H9 (cell line): ENCODE data around the gene POU2F1. TPM values are rescaled to one million over a fixed set of nuclear protein-coding genes. Genes with fewer than 3 reads are reported as not detected.
A peak's percentile ranks its signal among the peaks of the same experiment; 100 is the strongest.

Experiments used
- DNase-seq: peaks from one replicate; pipeline ENCODE4 v3.0.0-alpha.2; 2017
- H2AFZ ChIP-seq: one replicate; pipeline ENCODE4 v1.6.1; 2013; ENCODE audit warnings: mild to moderate bottlenecking, low read length, control low read depth, moderate library complexity
- H2AK5ac ChIP-seq: 2 replicates; pipeline ENCODE4 v1.6.1; 2013; ENCODE audit warnings: low read length, control low read depth, mixed read lengths; ENCODE audit not compliant: insufficient read length
- H2BK120ac ChIP-seq: one replicate; pipeline ENCODE4 v1.6.1; 2013; ENCODE audit warnings: low read depth, mild to moderate bottlenecking, low read length, control low read depth, inconsistent platforms; ENCODE audit not compliant: poor library complexity, severe bottlenecking
- H2BK12ac ChIP-seq: 2 replicates; pipeline ENCODE4 v1.6.1; 2013; ENCODE audit warnings: low read length, control low read depth, mixed read lengths, low read depth; ENCODE audit not compliant: insufficient read length
- H2BK15ac ChIP-seq: 2 replicates; pipeline ENCODE4 v1.6.1; 2013; ENCODE audit warnings: low read depth, low read length, control low read depth
- H2BK20ac ChIP-seq: one replicate; pipeline ENCODE4 v1.6.1; 2013; ENCODE audit warnings: low read depth, mild to moderate bottlenecking, low read length, control low read depth, inconsistent platforms; ENCODE audit not compliant: poor library complexity, severe bottlenecking
- H2BK5ac ChIP-seq: 2 replicates; pipeline ENCODE4 v1.6.1; 2013; ENCODE audit warnings: low read length, control low read depth, mixed read lengths; ENCODE audit not compliant: insufficient read length
- H3K14ac ChIP-seq: 2 replicates; pipeline ENCODE4 v1.6.1; 2013; ENCODE audit warnings: low read length, control low read depth; ENCODE audit not compliant: insufficient read depth
- H3K18ac ChIP-seq: 2 replicates; pipeline ENCODE4 v1.6.1; 2013; ENCODE audit warnings: low read depth, mild to moderate bottlenecking, mixed read lengths, low read length, control low read depth; ENCODE audit not compliant: insufficient read length
- H3K23ac ChIP-seq: 2 replicates; pipeline ENCODE4 v1.6.1; 2013; ENCODE audit warnings: low read length, control low read depth, mixed read lengths, low read depth; ENCODE audit not compliant: insufficient read length
- H3K23me2 ChIP-seq: 2 replicates; pipeline ENCODE4 v1.6.1; 2013; ENCODE audit warnings: low read depth, mild to moderate bottlenecking, mixed read lengths, low read length, control low read depth; ENCODE audit not compliant: insufficient read length, poor library complexity, severe bottlenecking
- H3K27ac ChIP-seq: 2 replicates; pipeline ENCODE4 v1.5.1; 2013; ENCODE audit warnings: low read length, control low read depth, mixed read lengths, low read depth; ENCODE audit not compliant: insufficient read length
- H3K27me3 ChIP-seq: 2 replicates; pipeline ENCODE4 v1.6.1; 2013; ENCODE audit warnings: low read length, control low read depth, inconsistent platforms; ENCODE audit not compliant: insufficient read depth
- H3K4ac ChIP-seq: 2 replicates; pipeline ENCODE4 v1.6.1; 2013; ENCODE audit warnings: low read depth, mild to moderate bottlenecking, control low read depth, inconsistent platforms, low read length, moderate library complexity
- H3K4me1 ChIP-seq: 2 replicates; pipeline ENCODE4 v1.6.1; 2013; ENCODE audit warnings: low read length, control low read depth, inconsistent platforms; ENCODE audit not compliant: insufficient read depth
- H3K4me2 ChIP-seq: 2 replicates; pipeline ENCODE4 v1.6.1; 2013; ENCODE audit warnings: low read length, control low read depth, mixed read lengths; ENCODE audit not compliant: insufficient read length, insufficient read depth
- H3K56ac ChIP-seq: 2 replicates; pipeline ENCODE4 v1.6.1; 2013; ENCODE audit warnings: low read depth, mild to moderate bottlenecking, mixed read lengths, low read length, control low read depth; ENCODE audit not compliant: insufficient read length
- H3K79me1 ChIP-seq: 2 replicates; pipeline ENCODE4 v1.6.1; 2013; ENCODE audit warnings: low read depth, mild to moderate bottlenecking, moderate library complexity, low read length, control low read depth, inconsistent platforms; ENCODE audit not compliant: insufficient read depth, poor library complexity, severe bottlenecking
- H3K79me2 ChIP-seq: 2 replicates; pipeline ENCODE4 v1.6.1; 2013; ENCODE audit warnings: low read length, control low read depth, inconsistent platforms; ENCODE audit not compliant: insufficient read depth
- H3K9ac ChIP-seq: 2 replicates; pipeline ENCODE4 v1.6.1; 2013; ENCODE audit warnings: low read length, control low read depth, mixed read lengths; ENCODE audit not compliant: insufficient read length; ENCODE audit errors: extremely low read depth
- H3K9me3 ChIP-seq: one replicate; pipeline ENCODE4 v1.6.1; 2013; ENCODE audit warnings: low read depth, low read length, inconsistent platforms; ENCODE audit not compliant: control insufficient read depth
- H3T11ph ChIP-seq: one replicate; pipeline ENCODE4 v1.6.1; 2013; ENCODE audit warnings: mild to moderate bottlenecking, low read length, control low read depth, inconsistent platforms
- H4K20me1 ChIP-seq: one replicate; pipeline ENCODE4 v1.6.1; 2013; ENCODE audit not compliant: control insufficient read depth, insufficient read length, insufficient read depth
- H4K5ac ChIP-seq: 2 replicates; pipeline ENCODE4 v1.6.1; 2013; ENCODE audit warnings: low read depth, mild to moderate bottlenecking, mixed read lengths, low read length, control low read depth; ENCODE audit not compliant: insufficient read length
- H4K8ac ChIP-seq: replicated peaks from 2 replicates; pipeline ENCODE4 v1.6.1; 2013; ENCODE audit warnings: low read length, control low read depth, mixed read lengths, low read depth; ENCODE audit not compliant: insufficient read length
- H4K91ac ChIP-seq: 2 replicates; pipeline ENCODE4 v1.6.1; 2013; ENCODE audit warnings: low read depth, mild to moderate bottlenecking, moderate library complexity, mixed read lengths, low read length, control low read depth; ENCODE audit not compliant: insufficient read length
- H3K27ac Mint-ChIP-seq, 3 experiments: 2 replicates in 2 of 3; 3 replicates in 1 of 3; pipeline ENCODE4 v1.8.0; 2020 to 2021; ENCODE audit warnings: mixed read lengths in 3 of 3, mild to moderate bottlenecking in 1 of 3, moderate library complexity in 1 of 3
- H3K27me3 Mint-ChIP-seq: 2 replicates; pipeline ENCODE4 v1.8.0; 2021; ENCODE audit warnings: low read depth, mild to moderate bottlenecking, moderate library complexity, mixed read lengths
- H3K36me3 Mint-ChIP-seq, 3 experiments: 2 replicates in 2 of 3; 3 replicates in 1 of 3; pipeline ENCODE4 v1.8.0; 2020 to 2021; ENCODE audit warnings: low read depth in 3 of 3, mixed read lengths in 3 of 3; ENCODE audit not compliant: insufficient read depth in 1 of 3
- H3K4me1 Mint-ChIP-seq, 2 experiments: 2 replicates each; pipeline ENCODE4 v1.8.0; 2020; ENCODE audit warnings: mixed read lengths in 2 of 2
- H3K4me3 Mint-ChIP-seq, 2 experiments: 2 replicates in 1 of 2; 3 replicates in 1 of 2; pipeline ENCODE4 v1.8.0; 2020 to 2021; ENCODE audit warnings: mild to moderate bottlenecking in 2 of 2, mixed read lengths in 2 of 2, moderate library complexity in 1 of 2
- H3K9me3 Mint-ChIP-seq, 2 experiments: 2 replicates in 1 of 2; 3 replicates in 1 of 2; pipeline ENCODE4 v1.8.0; 2020; ENCODE audit warnings: mild to moderate bottlenecking in 2 of 2, mixed read lengths in 2 of 2, moderate library complexity in 1 of 2
- CTCF ChIP-seq: fragments of 200-600 bp; sonication (generic); conservative IDR thresholded peaks from 3 replicates; pipeline ENCODE4 v1.8.0; 2021; ENCODE audit warnings: antibody characterized with exemption, mild to moderate bottlenecking
- WGBS: extraction: QIAGEN DNeasy Blood & Tissue Kit; methylation state at CpG from one replicate; pipeline ENCODE4 v1.1.7; 2013; ENCODE audit warnings: missing lambda C conversion rate, low lambda C conversion rate, mixed read lengths; ENCODE audit not compliant: insufficient read length; ENCODE audit errors: extremely low coverage; 5-methylcytosine and 5-hydroxymethylcytosine counted together
- total RNA-seq: library from RNA; stranded (reverse); gene quantifications from 2 replicates; pipeline ENCODE4 v1.2.1, GENCODE V29; 2021

POU2F1 gene
- total RNA-seq, 1 experiment from 2014 or later = 62.5 TPM

- H4K91ac ChIP-seq = no peak overlapping the region
- H3K4me3 Mint-ChIP-seq = no peak overlapping the region
- no peak overlapping the region for H4K8ac ChIP-seq
- H3K79me1 ChIP-seq = no peaks in the 10 kb centered on the region
- H3K27me3 Mint-ChIP-seq = no peaks in the 10 kb centered on the region
- H3K79me2 ChIP-seq = no peaks in the 10 kb centered on the region
- no peaks in the 10 kb centered on the region for H3K9me3 ChIP-seq
- no peak overlapping the region for H2BK15ac ChIP-seq
- H2BK20ac ChIP-seq = no peak overlapping the region
- no peak overlapping the region for H3K14ac ChIP-seq
- WGBS = no CpG with 5 or more reads among the region's 8 CpGs
- no peak overlapping the region for H3K27ac ChIP-seq
- no peak overlapping the region for H3K4me2 ChIP-seq
- H3K9me3 Mint-ChIP-seq = no peaks in the 10 kb centered on the region
- peak; percentile 75 for TF ChIP-seq CTCF
- H3K4me1 ChIP-seq = no peaks in the 10 kb centered on the region
- no peak overlapping the region for H2BK12ac ChIP-seq
- H3K18ac ChIP-seq = no peak overlapping the region
- H3K23ac ChIP-seq = no peak overlapping the region
- H2AFZ ChIP-seq = no peak overlapping the region
- H2BK5ac ChIP-seq = no peak overlapping the region
- no peak overlapping the region for H2AK5ac ChIP-seq
- H3K23me2 ChIP-seq = no peaks in the 10 kb centered on the region
- H4K5ac ChIP-seq = no peak overlapping the region
- no peak overlapping the region for H3K27ac Mint-ChIP-seq
- H3T11ph ChIP-seq = no peak overlapping the region
- H2BK120ac ChIP-seq = no peak overlapping the region
- H3K56ac ChIP-seq = no peak overlapping the region
- H3K9ac ChIP-seq = no peak overlapping the region
- H3K27me3 ChIP-seq = no peaks in the 10 kb centered on the region
- no peaks in the 10 kb centered on the region for H4K20me1 ChIP-seq
- H3K4me1 Mint-ChIP-seq = no peaks in the 10 kb centered on the region
- no peak overlapping the region for H3K4ac ChIP-seq
- peaks cover 14 to 70% (median 66%) of the 10 kb centered on the region in 3 experiments for H3K36me3 Mint-ChIP-seq
- DNase-seq = peak; percentile 69
Measured at GRCh38 chr1:167401260-167401873, 180.7 kb downstream of the POU2F1 start.
